Neuron (in vitro differentiated cells): ENCODE data around the gene LRIG2.
A peak's percentile ranks its signal among the peaks of the same experiment; 100 is the strongest.
"Not testable (repeated sequence)": the region's sequence is repeated elsewhere in the genome, so short reads cannot be mapped to it uniquely, and the experiment has no call there.

ENCODE experiments used
- H2AFZ ChIP-seq: one replicate; pipeline ENCODE4 v1.6.1; 2013; ENCODE audit warnings: low read depth, mild to moderate bottlenecking, inconsistent platforms, low read length, moderate library complexity
- H3K27me3 ChIP-seq: one replicate; pipeline ENCODE4 v1.6.1; 2013; ENCODE audit warnings: low read length; ENCODE audit not compliant: insufficient read depth
- H3K36me3 ChIP-seq: one replicate; pipeline ENCODE4 v1.6.1; 2013; ENCODE audit warnings: low read length; ENCODE audit not compliant: insufficient read depth
- H3K4me1 ChIP-seq: one replicate; pipeline ENCODE4 v1.6.1; 2013; ENCODE audit warnings: low read length; ENCODE audit not compliant: insufficient read depth
- H3K4me3 ChIP-seq: 2 replicates; pipeline ENCODE4 v1.5.1; 2013; ENCODE audit warnings: mild to moderate bottlenecking, low read length, moderate library complexity
- H3K9me3 ChIP-seq: one replicate; pipeline ENCODE4 v1.6.1; 2013; ENCODE audit warnings: low read length

The LRIG2 gene

DNA sequence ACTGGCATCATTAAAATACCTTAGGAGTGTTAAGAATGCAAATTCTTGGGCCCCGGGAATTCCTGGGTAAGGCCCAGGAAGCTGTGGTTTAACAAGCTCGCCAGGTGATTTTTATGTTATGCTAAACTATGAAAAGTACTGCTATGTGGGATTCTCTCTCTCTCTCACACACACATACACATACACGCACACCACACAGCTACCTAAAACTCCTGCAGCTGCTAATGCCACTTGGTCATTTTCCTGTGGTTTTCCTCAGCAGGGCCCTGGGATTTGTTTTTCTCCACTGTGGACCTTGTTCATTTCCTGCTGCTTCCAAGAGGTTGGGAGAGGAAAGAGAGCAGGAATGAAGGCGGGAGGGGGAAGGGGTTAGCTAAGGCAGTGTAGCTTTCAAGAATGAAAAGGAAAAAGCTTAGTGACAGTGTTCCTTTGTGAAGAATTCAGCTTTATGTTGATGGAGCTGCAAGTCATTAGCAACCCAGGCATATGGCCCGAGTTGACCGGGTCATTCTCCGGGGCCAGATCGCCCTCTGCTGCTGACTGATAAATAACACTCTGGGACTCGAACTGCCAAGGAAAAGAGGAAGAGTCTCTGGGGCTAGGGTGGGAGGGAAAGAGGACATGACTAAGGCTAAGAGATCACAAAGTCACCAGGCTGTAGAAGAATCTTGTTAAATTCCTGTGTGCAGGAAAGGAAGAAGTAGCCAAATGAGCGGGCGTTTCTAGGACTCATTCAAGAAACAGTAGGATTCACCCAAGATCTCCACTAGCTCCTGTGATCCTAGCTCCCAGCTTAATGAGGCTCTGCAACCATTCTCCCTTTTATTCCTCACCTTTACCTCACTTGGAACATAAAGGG is 30.5 kb upstream of the LRIG2 start:
- Histone ChIP-seq H3K4me1 (peaks cover 21% of the 10 kb centered on the region), H3K27me3 (no peaks in the 10 kb centered on the region), H3K4me3 (peak overlapping the region; percentile 35), H2AFZ (peak overlapping the region; percentile 80), H3K9me3 (no peaks in the 10 kb centered on the region), H3K36me3 (no peaks in the 10 kb centered on the region)

DNA sequence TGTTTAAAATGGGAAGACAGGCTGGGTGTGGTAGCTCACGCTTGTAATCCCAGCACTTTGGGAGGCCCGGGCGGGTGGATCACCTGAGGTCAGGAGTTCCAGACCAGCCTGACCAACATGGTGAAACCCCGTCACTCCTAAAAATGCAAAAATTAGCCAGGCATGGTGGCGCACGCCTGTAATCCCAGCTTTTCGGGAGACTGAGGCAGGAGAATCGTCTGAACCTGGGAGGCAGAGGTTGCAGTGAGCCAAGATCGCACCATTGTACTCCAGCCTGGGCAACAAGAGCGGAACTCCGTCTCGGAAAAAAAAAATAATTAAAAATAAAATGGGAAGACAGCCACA is 29.9 kb upstream of the LRIG2 start:
- not testable (repeated sequence) for H3K9me3 ChIP-seq

DNA sequence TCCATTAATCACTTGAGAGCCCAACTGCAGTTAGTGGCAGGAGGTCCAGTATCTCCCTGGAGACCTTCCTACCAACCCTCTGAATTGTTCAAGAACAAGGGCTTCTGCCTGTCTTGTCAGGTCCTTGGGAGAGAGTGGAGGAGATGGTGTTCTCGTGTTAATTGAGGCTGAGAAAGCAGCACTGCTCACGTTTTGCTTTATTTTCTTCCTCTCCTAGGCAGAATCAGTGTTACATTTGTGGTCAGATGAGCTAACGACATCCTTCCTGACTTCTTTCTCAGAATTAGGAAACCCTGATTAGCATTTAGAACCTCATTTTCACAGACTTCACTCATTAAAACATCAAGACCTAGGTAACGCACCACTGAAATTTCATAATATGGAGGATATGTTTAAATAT is 26.4 kb upstream of the LRIG2 start:
- no peaks in the 10 kb centered on the region for H3K27me3 ChIP-seq
- no peak overlapping the region for H3K4me3 ChIP-seq
- H3K4me1 ChIP-seq = peaks cover 18% of the 10 kb centered on the region
- no peak overlapping the region for H2AFZ ChIP-seq
- H3K9me3 ChIP-seq = no peaks in the 10 kb centered on the region
- H3K36me3 ChIP-seq = no peaks in the 10 kb centered on the region

More for the DNA sequence above, 29.9 kb upstream of the LRIG2 start:
- H2AFZ ChIP-seq, H3K36me3 ChIP-seq, H3K4me3 ChIP-seq, H3K27me3 ChIP-seq: not testable (repeated sequence)
- peaks cover 21% of the 10 kb centered on the region for H3K4me1 ChIP-seq

GRCh38 chr1:113048064-113048463 is 24.9 kb upstream of the LRIG2 start:
- Histone ChIP-seq H2AFZ (no peak overlapping the region), H3K36me3 (no peaks in the 10 kb centered on the region), H3K27me3 (no peaks in the 10 kb centered on the region), H3K4me3 (no peak overlapping the region), H3K4me1 (peaks cover 3% of the 10 kb centered on the region), H3K9me3 (no peaks in the 10 kb centered on the region)

GRCh38 chr1:113053344-113054126 is 19.5 kb upstream of the LRIG2 start:
- no peaks in the 10 kb centered on the region for H3K36me3 ChIP-seq
- H3K27me3 ChIP-seq = no peaks in the 10 kb centered on the region
- no peaks in the 10 kb centered on the region for H3K9me3 ChIP-seq
- no peak overlapping the region for H3K4me3 ChIP-seq
- H3K4me1 ChIP-seq = peaks cover 15% of the 10 kb centered on the region
- H2AFZ ChIP-seq = no peak overlapping the region

DNA sequence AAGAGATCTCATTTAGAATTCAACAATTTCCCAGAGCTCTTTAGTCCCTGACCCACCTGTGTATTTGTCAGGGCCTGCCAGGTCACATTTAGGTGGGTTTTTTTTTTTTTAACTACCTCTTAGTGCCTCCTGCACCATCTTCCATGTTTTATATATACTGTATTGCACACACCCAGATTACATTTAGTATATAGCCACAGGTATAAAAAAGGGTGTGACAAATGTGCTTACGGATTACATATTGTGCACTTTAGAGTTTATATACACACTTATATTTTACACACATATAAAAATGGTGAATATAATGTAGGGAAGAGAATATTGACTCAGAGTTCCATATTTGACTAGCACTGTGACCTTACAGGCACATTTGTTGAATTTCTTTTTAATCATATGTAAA is 17.4 kb upstream of the LRIG2 start:
- Histone ChIP-seq H3K9me3 (no peaks in the 10 kb centered on the region), H3K27me3 (no peaks in the 10 kb centered on the region), H3K4me1 (peaks cover 27% of the 10 kb centered on the region), H3K4me3 (no peak overlapping the region), H2AFZ (no peak overlapping the region), H3K36me3 (no peaks in the 10 kb centered on the region)

DNA sequence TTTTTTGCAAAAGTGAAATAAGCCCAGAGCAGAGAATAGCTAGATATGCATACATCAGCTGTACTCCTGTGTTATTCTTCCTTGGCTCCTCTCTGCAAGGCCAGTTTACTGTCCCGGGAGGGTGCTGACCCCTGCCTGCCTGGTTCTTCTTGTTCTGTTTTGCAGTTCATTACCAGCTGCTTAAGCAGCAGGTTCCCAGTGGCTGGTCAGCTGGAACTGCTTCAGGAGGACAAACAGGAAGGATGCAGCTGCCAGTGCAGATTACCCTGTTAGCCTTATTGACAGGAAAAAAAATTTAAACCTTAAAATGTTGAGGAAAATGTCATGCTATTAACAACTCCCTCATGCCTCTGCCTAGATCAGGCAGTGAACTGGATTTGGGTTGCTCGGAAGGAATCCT is 16.0 kb upstream of the LRIG2 start:
- Histone ChIP-seq H2AFZ (no peak overlapping the region), H3K27me3 (no peaks in the 10 kb centered on the region), H3K4me3 (no peak overlapping the region), H3K36me3 (no peaks in the 10 kb centered on the region), H3K9me3 (no peaks in the 10 kb centered on the region), H3K4me1 (peaks cover 27% of the 10 kb centered on the region)

- Histone ChIP-seq H3K36me3 (no peaks in the 10 kb centered on the region), H3K4me1 (peaks cover 27% of the 10 kb centered on the region), H3K4me3 (no peak overlapping the region), H2AFZ (no peak overlapping the region), H3K9me3 (no peaks in the 10 kb centered on the region), H3K27me3 (no peaks in the 10 kb centered on the region)
These were observed 13.9 kb upstream of the LRIG2 start for GRCh38 chr1:113058941-113059706.

DNA sequence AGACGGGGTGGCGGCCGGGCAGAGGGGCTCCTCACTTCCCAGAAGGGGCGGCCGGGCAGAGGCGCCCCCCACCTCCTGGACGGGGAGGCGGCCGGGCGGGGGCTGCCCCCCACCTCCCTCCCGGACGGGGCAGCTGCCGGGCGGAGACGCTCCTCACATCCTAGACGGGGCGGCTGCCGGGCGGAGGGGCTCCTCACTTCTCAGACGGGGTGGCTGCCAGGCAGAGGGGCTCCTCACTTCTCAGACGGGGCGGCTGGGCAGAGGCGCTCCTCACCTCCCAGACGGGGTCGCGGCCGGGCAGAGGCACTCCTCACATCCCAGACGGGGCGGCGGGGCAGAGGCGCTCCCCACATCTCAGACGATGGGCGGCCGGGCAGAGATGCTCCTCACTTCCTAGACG is 9.5 kb upstream of the LRIG2 start:
- not testable (repeated sequence) for H3K9me3 ChIP-seq, H2AFZ ChIP-seq, H3K4me3 ChIP-seq, H3K36me3 ChIP-seq, H3K27me3 ChIP-seq
- peaks cover 13% of the 10 kb centered on the region for H3K4me1 ChIP-seq

GRCh38 chr1:113072141-113072756 is 749 bp upstream of the LRIG2 start:
- H3K36me3 ChIP-seq = peaks cover 5% of the 10 kb centered on the region
- H2AFZ ChIP-seq = peak overlapping the region; percentile 78
- no peaks in the 10 kb centered on the region for H3K9me3 ChIP-seq
- H3K27me3 ChIP-seq = no peaks in the 10 kb centered on the region
- H3K4me3 ChIP-seq = peak overlapping the region; percentile 85
- H3K4me1 ChIP-seq = peaks cover 11% of the 10 kb centered on the region

GRCh38 chr1:113073479-113073950 is 517 bp downstream of the LRIG2 start:
- Histone ChIP-seq H3K27me3 (no peaks in the 10 kb centered on the region), H3K4me3 (peak overlapping the region; percentile 85), H3K4me1 (peaks cover 11% of the 10 kb centered on the region), H3K9me3 (no peaks in the 10 kb centered on the region), H3K36me3 (peaks cover 13% of the 10 kb centered on the region), H2AFZ (peak overlapping the region; percentile 78)

DNA sequence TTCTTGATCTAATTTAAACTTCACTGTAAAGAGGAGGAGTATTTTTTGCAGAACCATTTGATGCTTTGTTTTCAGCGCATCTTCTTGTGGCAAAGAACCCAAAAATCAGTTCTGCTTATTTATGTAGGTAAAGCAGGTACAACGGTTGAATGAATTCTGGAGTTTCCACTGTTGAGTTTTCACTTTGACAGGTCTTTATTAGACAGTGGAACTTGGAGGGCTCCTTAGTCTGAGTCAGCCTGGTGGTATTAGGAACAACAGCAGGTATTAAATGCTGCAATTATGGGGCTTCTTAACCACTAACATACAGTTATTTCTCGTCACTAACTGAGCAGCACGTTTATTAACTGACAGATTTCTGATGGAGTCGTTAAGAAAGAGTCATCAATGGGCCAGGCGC is 1.2 kb downstream of the LRIG2 start:
- H2AFZ ChIP-seq = no peak overlapping the region
- peaks cover 11% of the 10 kb centered on the region for H3K4me1 ChIP-seq
- H3K4me3 ChIP-seq = peak overlapping the region; percentile 85
- no peaks in the 10 kb centered on the region for H3K27me3 ChIP-seq
- no peaks in the 10 kb centered on the region for H3K9me3 ChIP-seq
- H3K36me3 ChIP-seq = peaks cover 18% of the 10 kb centered on the region
